LNCAP (cell line): ENCODE results near the gene MAPK11.

Experiments used
- TF ChIP-seq, protein P1 (sequence below): fragments of 450-650 bp; IDR thresholded peaks from 2 replicates; pipeline ENCODE4 v1.5.1; 2017; ENCODE audit warnings: mild to moderate bottlenecking

MAPK11 gene

DNA sequence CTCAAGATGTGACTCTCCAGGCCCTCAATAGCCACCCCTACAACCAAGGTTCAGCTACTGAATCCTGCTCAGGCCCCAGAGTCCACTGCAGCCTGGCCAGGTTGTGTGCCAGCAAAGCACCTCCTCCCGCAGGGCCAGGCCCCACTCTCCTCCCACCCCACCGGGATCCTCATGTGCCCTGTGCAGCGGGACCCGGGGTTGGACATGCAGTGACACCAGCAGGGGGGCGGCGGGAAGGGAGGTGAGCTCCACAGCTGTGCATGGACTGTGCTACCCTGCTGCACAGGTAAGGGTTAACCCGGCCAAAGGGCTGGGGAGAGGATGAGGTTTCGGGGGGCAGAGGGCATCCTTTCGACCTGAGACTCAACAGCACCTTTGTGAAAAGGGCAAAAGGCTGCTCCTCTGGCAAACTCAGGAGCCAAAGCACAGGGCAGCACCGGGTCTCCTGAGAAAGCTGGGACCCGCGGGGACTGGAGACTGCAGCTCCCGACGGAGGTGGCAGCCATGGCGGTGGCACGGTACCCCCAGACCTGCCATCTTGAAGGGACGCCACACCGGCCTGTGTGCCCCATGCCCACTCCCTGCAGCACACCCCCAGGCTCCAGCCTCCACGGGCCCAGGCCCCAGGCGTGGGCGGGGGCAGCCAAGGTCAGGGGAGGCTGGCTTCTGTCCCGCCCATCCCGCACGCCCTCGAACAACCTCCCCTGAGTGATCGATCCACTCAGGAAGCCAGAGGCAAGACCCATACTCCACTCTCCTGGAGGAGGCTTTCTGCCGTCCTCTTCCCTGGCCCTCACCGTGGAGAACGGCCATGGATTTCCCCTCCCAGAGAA, 26.7 kb upstream of the MAPK11 start:
- TF ChIP-seq, protein P1, sequence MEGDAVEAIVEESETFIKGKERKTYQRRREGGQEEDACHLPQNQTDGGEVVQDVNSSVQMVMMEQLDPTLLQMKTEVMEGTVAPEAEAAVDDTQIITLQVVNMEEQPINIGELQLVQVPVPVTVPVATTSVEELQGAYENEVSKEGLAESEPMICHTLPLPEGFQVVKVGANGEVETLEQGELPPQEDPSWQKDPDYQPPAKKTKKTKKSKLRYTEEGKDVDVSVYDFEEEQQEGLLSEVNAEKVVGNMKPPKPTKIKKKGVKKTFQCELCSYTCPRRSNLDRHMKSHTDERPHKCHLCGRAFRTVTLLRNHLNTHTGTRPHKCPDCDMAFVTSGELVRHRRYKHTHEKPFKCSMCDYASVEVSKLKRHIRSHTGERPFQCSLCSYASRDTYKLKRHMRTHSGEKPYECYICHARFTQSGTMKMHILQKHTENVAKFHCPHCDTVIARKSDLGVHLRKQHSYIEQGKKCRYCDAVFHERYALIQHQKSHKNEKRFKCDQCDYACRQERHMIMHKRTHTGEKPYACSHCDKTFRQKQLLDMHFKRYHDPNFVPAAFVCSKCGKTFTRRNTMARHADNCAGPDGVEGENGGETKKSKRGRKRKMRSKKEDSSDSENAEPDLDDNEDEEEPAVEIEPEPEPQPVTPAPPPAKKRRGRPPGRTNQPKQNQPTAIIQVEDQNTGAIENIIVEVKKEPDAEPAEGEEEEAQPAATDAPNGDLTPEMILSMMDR: no peak

DNA sequence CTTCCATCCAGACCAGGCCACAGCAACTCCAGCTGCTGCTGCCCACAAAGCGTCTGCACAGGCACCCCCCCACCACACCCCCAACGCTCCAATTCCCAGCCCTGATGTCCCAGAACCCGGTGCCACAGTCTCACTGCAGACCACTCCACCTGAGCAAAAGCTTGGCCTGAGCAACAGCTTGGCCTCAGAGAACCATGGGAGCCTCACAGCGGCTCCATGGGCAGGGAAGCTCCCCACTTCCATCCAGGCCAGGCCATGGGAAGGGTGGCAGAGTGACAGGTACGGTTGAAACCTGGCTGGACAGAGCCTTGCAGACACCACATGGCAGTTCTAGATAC, 24.1 kb upstream of the MAPK11 start:
- TF ChIP-seq, protein P1: no peak

DNA sequence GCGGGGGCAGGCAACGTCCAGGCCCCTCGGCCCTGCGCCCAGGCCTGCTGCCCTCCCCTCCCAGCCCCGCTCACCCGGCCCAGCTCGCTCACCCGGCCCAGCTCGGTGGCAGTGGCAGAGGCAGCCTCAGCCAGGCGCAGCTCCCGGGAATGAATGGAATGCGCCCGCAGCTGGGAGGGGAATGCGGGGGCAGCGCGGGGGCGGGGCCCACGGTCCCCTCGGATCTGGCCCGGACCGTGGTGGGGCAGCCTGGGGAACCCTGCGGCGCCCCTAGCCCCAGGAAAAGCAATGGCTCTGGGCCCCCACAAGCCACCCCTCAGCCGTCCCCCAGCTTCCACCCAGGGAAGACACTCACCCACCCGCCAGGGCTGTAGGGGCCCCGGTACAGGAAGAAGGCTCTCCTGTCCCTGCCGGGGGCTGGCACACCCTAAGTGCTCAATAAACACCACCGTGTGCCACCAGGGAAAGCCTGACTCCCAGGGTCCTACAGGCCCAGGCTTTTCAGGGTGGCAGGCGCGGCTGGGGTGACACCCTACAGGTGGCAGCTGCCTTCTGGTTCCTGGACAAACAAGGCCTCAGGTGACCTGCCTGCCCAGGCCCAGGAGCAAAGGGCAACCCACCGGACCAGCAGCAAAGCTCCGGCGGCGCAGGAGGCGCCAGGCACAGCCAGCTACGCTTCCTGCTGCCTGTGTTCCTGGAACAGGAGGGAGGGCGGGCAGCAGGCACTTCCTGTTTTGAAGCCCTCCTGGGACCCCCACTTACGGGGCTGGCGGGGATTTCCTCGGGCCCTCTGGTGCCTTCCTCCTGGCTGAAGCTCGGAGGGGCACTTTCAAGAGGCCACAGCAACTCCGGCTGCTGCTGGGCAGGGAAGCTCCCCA, 23.5 kb upstream of the MAPK11 start:
- TF ChIP-seq, protein P1: no peak

DNA sequence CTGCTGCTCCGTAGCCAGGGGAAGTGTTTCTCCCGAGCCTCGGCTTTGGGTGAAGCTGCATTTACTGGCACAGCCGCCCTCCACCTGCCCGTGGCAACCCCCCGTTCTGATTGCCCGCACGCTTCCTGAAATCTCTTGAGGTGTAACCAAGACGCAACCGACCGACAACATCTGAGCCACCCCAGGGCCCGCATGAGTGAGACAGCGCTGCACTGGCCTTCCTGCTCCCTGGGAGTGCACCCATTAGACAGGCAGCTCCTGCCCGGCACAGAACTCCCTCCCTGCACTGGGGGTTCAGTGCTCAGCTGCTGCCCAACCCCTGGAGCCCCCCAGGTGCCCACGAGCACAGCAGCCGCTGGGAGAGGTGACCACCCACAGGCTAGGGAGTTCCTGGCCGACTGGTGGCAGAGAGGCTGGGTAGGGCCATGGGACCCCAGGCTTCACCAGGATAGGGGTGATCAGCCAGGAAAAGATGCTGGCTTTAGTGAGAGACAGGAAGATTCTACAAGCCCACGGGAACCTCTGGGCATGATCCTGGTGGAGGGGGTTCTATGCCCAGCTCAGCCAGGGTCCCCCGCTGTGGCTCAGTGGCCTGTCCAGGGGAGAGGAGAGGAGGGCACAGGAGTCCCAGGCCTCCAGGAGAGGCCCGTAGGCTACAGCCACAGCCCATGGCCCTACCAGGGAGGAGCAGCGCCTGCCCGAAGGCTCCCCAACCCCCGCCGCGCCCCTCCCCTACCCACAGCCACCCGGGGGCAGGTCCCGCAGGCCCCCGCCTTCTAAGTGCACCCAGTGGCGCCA, 22.7 kb upstream of the MAPK11 start:
- TF ChIP-seq, protein P1: no peak

DNA sequence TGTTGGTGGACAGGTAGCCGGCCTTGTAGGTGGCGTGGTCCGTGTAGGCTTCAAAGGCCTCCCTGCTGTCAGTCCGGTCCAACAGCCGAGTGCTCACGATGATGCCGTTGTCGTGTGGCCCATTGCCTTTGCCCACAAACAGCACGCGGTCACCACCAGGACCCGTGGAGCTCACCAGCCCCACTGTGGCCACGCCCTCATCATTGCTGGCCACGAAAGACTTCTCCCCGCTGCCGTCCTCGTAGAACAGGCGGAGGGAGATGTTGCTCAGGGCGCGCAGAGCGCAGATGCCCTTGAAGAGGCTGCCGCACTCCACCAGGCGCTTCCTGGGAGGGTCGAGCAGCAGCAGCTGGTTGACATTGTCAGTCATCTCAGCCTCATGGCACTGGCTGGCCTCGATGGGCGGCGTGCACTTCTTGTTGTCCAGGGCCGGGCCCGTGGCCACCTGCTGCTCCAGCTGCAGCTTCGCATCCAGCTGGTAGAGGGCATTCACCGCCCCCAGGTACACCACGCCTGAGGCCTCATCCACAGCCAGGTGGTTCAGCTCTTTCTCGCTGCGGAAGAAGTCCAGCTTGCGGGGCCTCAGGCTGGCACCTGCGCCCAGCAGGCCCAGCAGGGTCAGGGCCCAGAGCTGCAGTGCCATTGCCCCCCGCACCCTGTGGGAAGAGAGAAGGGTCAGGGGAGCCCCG, 19.9 kb upstream of the MAPK11 start:
- TF ChIP-seq, protein P1: no peak

DNA sequence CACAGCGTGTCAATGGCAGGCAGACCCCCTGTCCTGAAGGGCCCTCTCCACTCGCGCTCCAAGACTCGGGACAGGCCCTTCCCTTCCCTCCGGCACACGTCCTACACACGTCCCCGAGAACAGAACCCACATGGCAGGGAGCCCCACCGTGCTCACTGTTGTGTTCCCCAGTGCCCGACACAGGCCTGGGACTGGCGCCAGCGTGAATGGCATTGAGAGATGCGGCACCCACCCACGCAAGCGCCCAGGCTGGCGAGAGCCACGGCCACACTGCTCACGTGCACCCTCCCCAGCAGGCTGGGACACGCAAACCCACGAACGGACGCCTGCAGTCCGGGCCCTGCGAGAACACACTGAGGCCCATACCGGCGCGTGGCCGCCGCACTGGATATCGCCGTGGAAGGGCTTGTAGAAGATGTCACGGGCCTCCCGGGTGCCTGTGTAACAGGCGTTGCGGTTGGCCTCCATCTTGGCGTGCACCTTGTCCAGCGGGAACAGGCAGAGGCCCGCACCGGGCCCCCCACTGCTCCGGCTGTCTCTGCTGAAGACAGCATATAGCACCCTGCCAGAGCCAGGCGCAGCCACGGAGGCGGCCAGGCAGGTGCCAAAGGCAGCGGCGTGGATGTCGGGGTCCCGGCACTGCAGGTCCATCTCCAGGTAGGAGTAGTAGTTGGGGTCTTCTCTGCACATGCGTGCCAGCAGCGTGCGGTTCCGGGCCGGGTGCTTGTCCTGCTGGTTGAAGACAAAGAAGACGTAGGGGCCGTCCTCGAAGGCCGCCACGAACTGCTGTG, 19.2 kb upstream of the MAPK11 start:
- TF ChIP-seq, protein P1: no peak
